Stomach smooth muscle (tissue), 2 donors: Measurements from ENCODE around the gene ARHGEF7.
"Not testable (repeated sequence)": the region's sequence is repeated elsewhere in the genome, so short reads cannot be mapped to it uniquely, and the experiment has no call there.

Experiments
- H3K27ac ChIP-seq: one replicate; pipeline ENCODE4 v1.7.0; 2013; ENCODE audit warnings: mild to moderate bottlenecking, low read length, inconsistent platforms
- H3K27me3 ChIP-seq, 2 donors: one replicate each; pipeline ENCODE4 v1.7.0; 2013; ENCODE audit warnings: low read length in 2 of 2; ENCODE audit not compliant: insufficient read depth in 2 of 2, control insufficient read depth in 1 of 2
- H3K36me3 ChIP-seq, 2 donors: one replicate each; pipeline ENCODE4 v1.7.0; 2013; ENCODE audit warnings: low read length in 2 of 2; ENCODE audit not compliant: control insufficient read depth in 2 of 2, insufficient read depth in 2 of 2
- H3K4me1 ChIP-seq: one replicate; pipeline ENCODE4 v1.7.0; 2013; ENCODE audit warnings: low read length; ENCODE audit not compliant: control insufficient read depth, insufficient read depth
- H3K4me3 ChIP-seq, 2 donors: one replicate each; pipeline ENCODE4 v1.7.0; 2013; ENCODE audit warnings: low read length in 2 of 2
- H3K9ac ChIP-seq, 2 donors: one replicate each; pipeline ENCODE4 v1.7.0; 2013; ENCODE audit warnings: low read length in 2 of 2, mild to moderate bottlenecking in 1 of 2
- H3K9me3 ChIP-seq, 2 donors: one replicate each; pipeline ENCODE4 v1.7.0; 2013; ENCODE audit warnings: low read length in 2 of 2; ENCODE audit not compliant: control insufficient read depth in 2 of 2
- donor health status: healthy.
- donor health status: Pancreatic carcinoma.

ARHGEF7 gene

GRCh38 chr13:111080642-111081041, 34.5 kb upstream of the ARHGEF7 start:
- Histone ChIP-seq H3K4me3 (no peak overlapping the region), H3K36me3 (no peaks in the 10 kb centered on the region), H3K4me1 (no peaks in the 10 kb centered on the region), H3K27ac (no peak overlapping the region), H3K9ac (no peak overlapping the region), H3K27me3 (peaks cover 0 to 3% of the 10 kb centered on the region in 2 donors), H3K9me3 (peaks cover 0 to 4% of the 10 kb centered on the region in 2 donors)

- no peak overlapping the region for H3K9ac ChIP-seq
- H3K9me3 ChIP-seq, result no peaks in the 10 kb centered on the region
- no peak overlapping the region for H3K27ac ChIP-seq
- no peak overlapping the region for H3K4me3 ChIP-seq
- H3K36me3 ChIP-seq, result no peaks in the 10 kb centered on the region
- peaks cover 0 to 3% of the 10 kb centered on the region in 2 donors for H3K27me3 ChIP-seq
- H3K4me1 ChIP-seq, result no peaks in the 10 kb centered on the region
These were observed 32.9 kb upstream of the ARHGEF7 start for GRCh38 chr13:111082240-111082639.

- H3K36me3 ChIP-seq, H3K27me3 ChIP-seq, H3K27ac ChIP-seq, H3K9me3 ChIP-seq, H3K9ac ChIP-seq, H3K4me3 ChIP-seq, H3K4me1 ChIP-seq: not testable (repeated sequence)
These were observed 32.3 kb upstream of the ARHGEF7 start for GRCh38 chr13:111082769-111083168.

- not testable (repeated sequence) for H3K4me1 ChIP-seq, H3K4me3 ChIP-seq, H3K36me3 ChIP-seq, H3K9me3 ChIP-seq, H3K9ac ChIP-seq, H3K27me3 ChIP-seq, H3K27ac ChIP-seq
These were observed 31.4 kb upstream of the ARHGEF7 start for GRCh38 chr13:111083693-111084092.

- H3K27ac ChIP-seq, result no peak overlapping the region
These were observed 24.9 kb upstream of the ARHGEF7 start for GRCh38 chr13:111090169-111090568.

GRCh38 chr13:111092685-111093084, 22.4 kb upstream of the ARHGEF7 start:
- H3K27me3 ChIP-seq, result peaks cover 17 to 19% of the 10 kb centered on the region in 2 donors
- no peaks in the 10 kb centered on the region for H3K4me1 ChIP-seq
- no peaks in the 10 kb centered on the region for H3K9me3 ChIP-seq
- H3K9ac ChIP-seq, result no peak overlapping the region
- H3K4me3 ChIP-seq, result no peak overlapping the region
- H3K27ac ChIP-seq, result no peak overlapping the region
- H3K36me3 ChIP-seq, result no peaks in the 10 kb centered on the region

More at GRCh38 chr13:111090169-111090568, 24.9 kb upstream of the ARHGEF7 start:
- Histone ChIP-seq H3K4me1 (no peaks in the 10 kb centered on the region), H3K27me3 (peaks cover 15 to 18% of the 10 kb centered on the region in 2 donors), H3K4me3 (no peak overlapping the region), H3K9ac (no peak overlapping the region), H3K9me3 (no peaks in the 10 kb centered on the region), H3K36me3 (no peaks in the 10 kb centered on the region)

- H3K9me3 ChIP-seq, result no peaks in the 10 kb centered on the region
- H3K4me3 ChIP-seq, result no peak overlapping the region
- H3K27ac ChIP-seq, result no peak overlapping the region
- no peaks in the 10 kb centered on the region for H3K36me3 ChIP-seq
- H3K27me3 ChIP-seq, result peaks cover 17 to 19% of the 10 kb centered on the region in 2 donors
- no peaks in the 10 kb centered on the region for H3K4me1 ChIP-seq
- no peak overlapping the region for H3K9ac ChIP-seq
These were observed 22.0 kb upstream of the ARHGEF7 start for GRCh38 chr13:111093136-111093535.

GRCh38 chr13:111093634-111094033, 21.5 kb upstream of the ARHGEF7 start:
- no peak overlapping the region for H3K27ac ChIP-seq
- H3K4me1 ChIP-seq, result no peaks in the 10 kb centered on the region
- H3K36me3 ChIP-seq, result no peaks in the 10 kb centered on the region
- H3K4me3 ChIP-seq, result no peak overlapping the region
- H3K27me3 ChIP-seq, result peaks cover 17 to 19% of the 10 kb centered on the region in 2 donors
- H3K9me3 ChIP-seq, result no peaks in the 10 kb centered on the region
- no peak overlapping the region for H3K9ac ChIP-seq

GRCh38 chr13:111095031-111095840, 19.9 kb upstream of the ARHGEF7 start:
- Histone ChIP-seq H3K4me3 (no peak overlapping the region), H3K36me3 (no peaks in the 10 kb centered on the region), H3K4me1 (no peaks in the 10 kb centered on the region), H3K27me3 (peaks cover 17 to 21% of the 10 kb centered on the region in 2 donors), H3K9me3 (no peaks in the 10 kb centered on the region), H3K27ac (no peak overlapping the region), H3K9ac (no peak overlapping the region)

GRCh38 chr13:111095911-111096501, 19.1 kb upstream of the ARHGEF7 start:
- Histone ChIP-seq H3K9ac (no peak overlapping the region), H3K27me3 (peaks cover 17 to 23% of the 10 kb centered on the region in 2 donors), H3K36me3 (no peaks in the 10 kb centered on the region), H3K9me3 (no peaks in the 10 kb centered on the region), H3K4me1 (no peaks in the 10 kb centered on the region), H3K4me3 (no peak overlapping the region), H3K27ac (no peak overlapping the region)

GRCh38 chr13:111099290-111099689, 15.8 kb upstream of the ARHGEF7 start:
- H3K36me3 ChIP-seq, result no peaks in the 10 kb centered on the region
- peaks cover 8 to 13% of the 10 kb centered on the region in 2 donors for H3K27me3 ChIP-seq
- H3K27ac ChIP-seq, result no peak overlapping the region
- H3K9ac ChIP-seq, result no peak overlapping the region
- no peaks in the 10 kb centered on the region for H3K4me1 ChIP-seq
- H3K9me3 ChIP-seq, result no peaks in the 10 kb centered on the region
- no peak overlapping the region for H3K4me3 ChIP-seq
